Stimulated activated CD4-positive, alpha-beta T cell treated with anti-CD3 and anti-CD28 coated beads, Interleukin-4, amount 100 ng/mL, for 1 hour (primary cell): ENCODE results near the gene OMG.

Experiments used
- DNase-seq: peaks from one replicate; pipeline ENCODE4 v3.0.0-alpha.2; 2020

Gene OMG

DNA sequence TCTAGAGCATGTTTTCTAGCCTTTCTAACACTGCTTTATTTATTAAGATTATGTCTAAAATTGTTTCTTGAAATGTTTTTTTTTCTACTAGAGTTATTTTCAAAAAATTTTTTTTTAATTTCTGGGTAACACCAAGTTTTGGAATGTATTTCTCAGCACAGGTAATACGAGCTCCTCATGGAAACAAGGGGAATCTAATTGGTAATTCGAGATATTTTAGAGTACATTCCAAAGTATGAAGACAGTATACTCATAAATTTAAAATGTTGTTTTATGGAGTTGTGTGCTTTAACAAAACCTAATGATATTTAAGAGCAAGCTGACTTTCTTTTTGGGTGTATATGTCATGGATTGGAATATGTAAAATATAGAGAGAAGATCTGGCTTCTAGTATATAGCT, 42.4 kb downstream of the OMG start:
- DNase-seq: no peak

DNA sequence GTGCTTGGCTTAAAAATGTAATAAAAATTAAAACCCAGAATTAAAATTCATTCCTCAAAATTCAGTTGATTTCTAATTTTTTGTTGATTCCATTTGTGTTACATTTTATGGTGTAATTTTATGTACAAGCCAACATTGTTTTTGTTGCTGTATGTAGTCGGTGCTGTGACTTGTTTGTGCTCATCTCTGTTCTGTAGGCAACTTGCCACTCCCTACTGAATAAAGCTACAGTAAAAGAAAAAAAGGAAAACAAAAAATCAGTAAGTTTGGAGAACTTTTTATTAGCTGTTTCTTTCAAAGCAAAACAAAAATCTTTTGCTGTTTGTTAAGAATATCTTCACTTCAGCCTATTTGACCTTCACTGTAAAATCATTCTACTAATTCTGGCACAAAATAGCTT, 44.3 kb downstream of the OMG start:
- no peak for DNase-seq

DNA sequence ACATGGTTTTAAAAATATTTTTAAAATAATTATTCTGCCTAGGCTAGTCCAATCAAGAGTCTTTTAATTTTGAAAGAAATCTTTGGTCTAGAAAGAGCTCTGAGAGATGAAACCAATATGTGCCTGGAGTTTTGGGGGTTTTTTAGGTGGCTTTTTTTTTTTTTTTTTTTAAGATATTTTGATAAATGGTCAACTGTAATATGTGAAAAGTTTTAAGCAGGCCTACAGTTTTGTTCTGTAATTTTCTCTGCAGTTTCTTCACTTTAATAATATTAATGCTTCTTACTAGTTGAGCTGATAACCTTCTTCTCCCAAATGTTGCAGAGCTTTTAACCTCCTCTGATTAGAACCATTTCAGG, 45.1 kb downstream of the OMG start:
- DNase-seq: no peak

DNA sequence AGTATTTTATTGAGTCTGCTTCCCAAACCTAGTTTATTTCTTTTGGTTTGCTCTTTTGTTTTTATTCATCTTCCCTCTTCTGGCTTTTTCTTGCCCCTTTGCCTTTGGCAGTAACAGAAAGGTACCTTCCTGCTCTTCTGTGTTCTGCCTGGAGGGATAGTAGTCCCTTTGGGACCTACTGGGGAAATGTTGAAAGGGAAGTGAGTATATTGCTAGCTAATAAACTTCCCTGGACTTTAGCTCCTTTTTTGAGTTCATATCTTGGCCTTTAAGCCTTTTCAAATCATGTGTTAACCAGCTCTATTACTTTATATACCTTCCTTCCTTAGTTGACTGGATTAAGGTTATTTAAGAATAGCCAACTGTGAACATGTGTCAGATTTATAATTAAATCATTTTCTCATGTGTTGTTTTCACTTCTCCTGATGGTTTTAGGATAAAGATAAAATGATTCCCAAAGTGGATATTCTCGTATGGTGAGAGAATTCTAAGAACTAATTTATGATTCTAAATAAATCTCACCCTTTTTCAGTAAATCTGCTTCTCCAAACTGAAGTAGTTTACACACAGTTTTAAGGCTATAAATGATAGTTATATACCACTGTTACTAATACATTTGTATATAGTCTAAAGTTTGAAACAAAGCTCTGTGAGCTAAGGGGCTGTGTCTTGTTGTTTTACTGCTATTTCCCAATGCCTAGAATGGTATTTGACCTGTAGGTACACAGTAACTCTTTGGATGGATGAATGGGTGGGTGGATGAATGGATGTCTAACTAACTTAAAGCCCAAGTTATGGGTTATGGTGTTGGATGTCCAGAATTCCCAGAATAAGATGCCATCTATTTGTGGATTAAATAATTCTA, 45.7 kb downstream of the OMG start:
- DNase-seq: no peak

DNA sequence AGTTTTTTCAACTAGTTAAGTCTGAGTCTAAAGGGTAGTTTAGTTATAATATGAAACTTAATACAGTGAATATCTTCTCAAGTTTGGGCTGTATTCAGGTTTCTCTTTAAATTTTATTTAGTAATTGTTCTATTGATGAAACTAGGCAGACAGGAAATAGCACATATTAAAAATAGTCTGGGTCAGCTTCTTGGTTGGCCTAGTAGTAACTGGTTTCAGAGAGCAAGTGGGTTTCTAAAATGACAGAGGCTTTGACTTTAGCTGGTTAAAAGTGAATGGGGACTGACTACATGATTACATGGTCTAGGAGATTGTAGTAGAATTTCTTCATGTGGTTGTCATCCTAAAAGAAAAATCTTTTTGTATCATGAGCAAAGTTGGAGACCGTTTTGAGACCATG, 46.8 kb downstream of the OMG start:
- no peak for DNase-seq

DNA sequence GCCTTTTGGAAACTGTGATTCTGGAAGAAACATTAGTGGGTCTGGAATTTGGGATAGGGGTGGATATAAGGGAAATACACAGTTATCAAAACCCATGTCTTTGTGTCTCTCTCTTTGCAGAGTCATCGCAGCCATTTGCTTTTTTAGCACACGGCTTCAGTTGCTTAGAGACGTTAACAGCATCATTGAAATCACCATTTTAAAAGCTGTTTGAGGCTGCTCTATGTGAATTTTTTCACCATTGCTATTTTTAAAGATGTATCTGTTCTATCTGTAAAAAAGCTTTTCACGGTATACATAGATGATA, 47.3 kb downstream of the OMG start:
- no peak for DNase-seq

DNA sequence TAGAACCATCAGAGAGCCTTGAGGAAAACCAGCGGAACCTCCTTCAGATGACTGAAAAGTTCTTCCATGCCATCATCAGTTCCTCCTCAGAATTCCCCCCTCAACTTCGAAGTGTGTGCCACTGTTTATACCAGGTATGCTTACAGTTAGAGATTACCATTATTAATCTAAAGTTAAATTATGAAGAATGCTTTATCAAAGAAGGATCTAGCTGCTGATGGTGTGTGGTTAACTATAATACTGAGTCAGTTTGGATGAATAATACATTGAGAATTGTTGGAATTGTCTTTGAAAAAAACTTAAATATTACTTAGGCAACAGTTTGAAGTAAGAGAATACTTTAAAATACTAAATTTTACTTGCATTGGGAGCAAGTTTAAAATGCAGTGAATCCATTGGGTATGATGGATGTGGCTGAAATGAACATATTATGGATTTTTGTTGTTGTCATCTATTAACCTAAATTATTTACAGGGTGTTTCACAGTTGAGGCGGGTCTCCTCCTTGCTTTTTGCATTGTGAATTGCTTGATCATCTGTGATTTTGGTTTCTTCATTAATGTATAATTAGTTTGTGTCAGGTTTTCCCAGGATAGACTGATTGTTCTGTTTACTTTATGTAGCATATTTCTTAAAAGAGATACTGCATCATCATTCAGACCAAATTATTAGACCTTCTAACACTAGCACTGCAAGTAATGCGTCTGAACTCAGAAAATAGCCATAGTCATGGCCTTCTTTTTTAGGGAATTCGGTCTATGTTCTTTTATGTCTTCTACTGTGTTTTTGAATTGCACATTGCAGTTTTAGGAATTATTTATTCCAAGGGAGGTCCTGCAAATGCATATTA, 47.8 kb downstream of the OMG start:
- DNase-seq: no peak
